ENCODE data around the gene METRNL. TPM values are rescaled to one million over a fixed set of nuclear protein-coding genes. Genes with fewer than 3 reads are reported as not detected.
"Not testable (repeated sequence)": the region's sequence is repeated elsewhere in the genome, so short reads cannot be mapped to it uniquely, and the experiment has no call there.

The METRNL gene, protein sequence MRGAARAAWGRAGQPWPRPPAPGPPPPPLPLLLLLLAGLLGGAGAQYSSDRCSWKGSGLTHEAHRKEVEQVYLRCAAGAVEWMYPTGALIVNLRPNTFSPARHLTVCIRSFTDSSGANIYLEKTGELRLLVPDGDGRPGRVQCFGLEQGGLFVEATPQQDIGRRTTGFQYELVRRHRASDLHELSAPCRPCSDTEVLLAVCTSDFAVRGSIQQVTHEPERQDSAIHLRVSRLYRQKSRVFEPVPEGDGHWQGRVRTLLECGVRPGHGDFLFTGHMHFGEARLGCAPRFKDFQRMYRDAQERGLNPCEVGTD
- total RNA-seq = 152 TPM

GRCh38 chr17:83079352-83079747 lies at the start of gene METRNL:
Gene METRNL (plus strand): TSS chr17:83079609. CDS start chr17:83079816, 207 bp downstream.
- ATAC-seq = peak; percentile 43

- ATAC-seq = peak; percentile 10
These were observed 49.0 kb upstream of the METRNL start for GRCh38 chr17:83030432-83030831.

DNA sequence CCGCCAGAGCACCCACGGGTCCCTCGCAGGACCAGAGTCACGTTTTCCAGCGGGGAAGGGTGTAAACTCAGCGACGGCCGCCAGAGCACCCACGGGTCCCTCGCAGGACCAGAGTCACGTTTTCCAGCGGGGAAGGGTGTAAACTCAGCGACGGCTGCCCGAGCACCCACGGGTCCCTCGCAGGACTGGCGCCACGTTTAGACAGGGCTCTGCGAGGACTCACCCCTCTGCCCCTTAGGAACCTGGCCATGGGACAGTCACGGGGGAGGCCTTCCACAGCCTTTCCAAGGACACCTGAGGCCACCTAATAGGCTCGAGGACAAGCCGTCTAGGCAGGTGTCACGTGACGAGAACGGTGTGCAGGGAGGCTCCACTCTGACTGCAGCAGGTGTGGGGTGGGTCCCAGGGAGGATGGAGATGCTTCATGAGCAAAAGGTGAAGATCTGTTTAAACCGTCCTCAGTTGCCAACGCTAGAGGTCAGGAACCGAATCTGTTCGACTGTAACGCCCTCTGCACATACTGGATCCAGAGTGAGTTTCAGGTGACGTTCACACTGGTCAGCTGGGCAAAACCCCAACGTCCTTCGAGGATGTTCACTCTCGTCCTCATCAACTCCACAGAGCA lies 48.0 kb upstream of the METRNL start:
- ATAC-seq = no peak

- ATAC-seq = peak; percentile 39
These were observed 47.4 kb upstream of the METRNL start for GRCh38 chr17:83031946-83032451.

- ATAC-seq = no peak
These were observed 46.6 kb upstream of the METRNL start for GRCh38 chr17:83032781-83033180.

DNA sequence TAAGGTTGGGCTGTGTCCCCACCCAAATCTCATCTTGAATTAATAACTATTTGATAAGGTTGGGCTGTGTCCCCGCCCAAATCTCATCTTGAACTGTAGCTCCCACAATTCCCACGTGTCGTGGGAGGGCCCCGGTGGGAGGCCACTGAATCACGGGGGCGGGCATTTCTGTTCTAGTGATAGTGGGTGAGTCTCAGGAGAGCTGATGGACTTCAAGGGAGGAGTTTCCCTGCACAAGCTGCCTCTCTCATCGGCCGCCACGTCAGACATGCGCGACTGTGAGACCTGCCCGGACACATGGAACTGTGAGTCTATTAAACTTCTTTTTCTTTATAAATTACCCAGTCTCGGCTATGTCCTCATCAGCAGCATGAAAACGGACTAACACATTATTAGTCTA lies 44.9 kb upstream of the METRNL start:
- no peak for ATAC-seq

GRCh38 chr17:83035722-83036121 lies 43.7 kb upstream of the METRNL start:
- ATAC-seq = no peak

- ATAC-seq = no peak
These were observed 43.2 kb upstream of the METRNL start for GRCh38 chr17:83036193-83036592.

GRCh38 chr17:83036666-83037065 lies 42.7 kb upstream of the METRNL start:
- no peak for ATAC-seq

DNA sequence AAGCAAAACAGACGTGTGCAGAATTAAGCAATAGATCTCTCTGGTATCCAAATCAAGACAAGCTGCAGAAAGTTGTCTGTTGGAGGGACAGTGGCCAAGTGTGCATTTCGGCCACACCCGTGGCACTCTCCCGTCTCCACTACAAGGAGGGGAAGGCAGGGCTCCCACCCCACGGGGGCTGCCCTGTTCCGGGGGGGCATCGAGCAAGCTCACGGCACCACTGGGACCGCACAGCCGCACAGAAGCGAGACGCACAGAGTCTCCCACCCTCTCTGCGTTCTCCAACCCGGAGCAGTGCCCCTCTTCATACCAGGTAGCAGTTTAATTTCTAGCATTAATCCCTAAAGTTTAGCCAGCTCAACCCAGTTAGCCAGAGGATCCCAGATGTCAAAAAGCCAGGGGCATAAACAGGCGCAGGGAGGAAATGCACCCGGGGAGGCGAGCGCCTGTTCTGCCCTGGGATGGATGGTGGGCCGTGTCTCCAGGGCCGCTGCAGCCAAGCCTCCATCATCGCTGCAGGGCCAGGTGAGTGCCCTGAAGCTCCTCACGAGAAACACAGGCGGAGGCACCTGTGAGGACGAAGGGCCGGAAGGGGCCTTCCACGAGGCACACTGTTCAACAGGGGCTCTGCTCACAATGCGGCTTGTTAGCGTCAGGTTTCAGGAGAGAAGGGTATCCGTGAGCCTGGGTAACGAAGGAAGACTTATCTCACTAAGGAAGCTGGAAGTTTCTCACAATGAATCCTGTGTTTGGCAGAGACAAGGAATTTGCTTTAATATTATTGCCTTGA lies 42.1 kb upstream of the METRNL start:
- no peak for ATAC-seq

DNA sequence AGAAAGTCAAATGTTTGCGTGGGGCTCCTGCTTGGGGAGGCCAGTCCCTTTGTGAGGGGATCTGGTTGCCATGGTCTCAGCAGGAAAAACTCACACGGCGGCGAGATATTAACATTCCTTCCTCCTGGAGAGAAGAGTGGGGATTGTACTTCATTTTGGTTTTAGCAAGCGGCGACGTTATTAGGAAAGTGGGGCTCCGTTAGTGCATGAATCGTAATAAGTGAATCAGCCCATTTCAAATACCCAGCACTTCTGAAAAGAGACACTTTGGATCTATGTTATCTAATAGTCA lies 41.6 kb upstream of the METRNL start:
- ATAC-seq = no peak

- not testable (repeated sequence) for ATAC-seq
These were observed 40.4 kb upstream of the METRNL start for GRCh38 chr17:83038983-83039382.

DNA sequence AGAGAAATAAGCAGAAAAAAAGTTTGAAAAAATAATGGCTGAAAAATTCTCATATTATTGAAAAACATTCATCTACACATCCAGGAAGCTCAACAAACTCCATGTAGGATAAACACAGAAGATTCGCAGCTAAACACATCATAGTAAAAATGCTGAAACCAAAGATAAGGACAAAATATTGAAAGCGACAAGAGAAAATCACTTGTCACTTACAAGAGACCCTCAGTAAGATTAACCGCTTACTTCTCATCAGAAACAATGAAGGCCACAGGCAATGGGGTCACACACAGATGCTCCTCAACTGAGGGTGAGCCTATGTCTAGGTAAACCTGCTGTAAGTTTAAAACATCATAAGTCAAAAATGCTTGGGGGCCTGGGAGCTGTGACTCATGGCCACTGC lies 38.1 kb upstream of the METRNL start:
- ATAC-seq = no peak

GRCh38 chr17:83042522-83043158 lies 36.8 kb upstream of the METRNL start:
- no peak for ATAC-seq

- not testable (repeated sequence) for ATAC-seq
These were observed 34.9 kb upstream of the METRNL start for GRCh38 chr17:83044479-83044878.

DNA sequence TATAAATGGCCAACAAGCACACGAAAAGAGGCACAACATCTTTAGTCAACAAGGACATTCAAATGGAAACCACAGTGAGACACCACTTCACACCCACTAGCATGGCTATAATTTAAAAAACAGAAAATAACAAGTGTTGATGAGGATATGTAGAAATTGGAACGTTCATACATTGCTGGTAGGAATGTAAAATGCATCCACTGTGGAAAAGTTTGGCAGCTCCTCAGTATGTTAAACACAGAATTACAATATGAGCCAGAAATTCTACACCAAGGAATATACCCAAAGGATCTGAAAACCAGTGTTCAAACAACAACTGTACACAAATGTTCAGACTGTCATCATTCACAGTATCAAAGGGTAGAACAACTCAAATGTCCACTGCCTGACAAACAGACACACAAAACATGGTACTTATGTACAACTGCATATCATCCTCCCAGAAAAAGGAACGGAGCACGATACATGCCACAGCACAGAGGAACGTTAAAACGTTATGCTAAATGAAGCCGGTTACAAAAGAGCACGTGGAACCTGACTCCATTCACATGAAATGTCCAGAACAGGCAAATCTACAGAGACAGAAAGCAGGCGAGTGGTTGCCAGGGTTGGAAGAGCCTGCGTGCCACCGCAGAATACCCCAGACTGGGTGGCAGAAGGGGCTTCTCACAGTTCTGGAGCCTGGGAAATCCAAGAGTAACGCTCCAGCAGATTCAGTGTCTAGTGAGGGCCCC lies 32.8 kb upstream of the METRNL start:
- ATAC-seq = no peak

- no peak for ATAC-seq
These were observed 32.3 kb upstream of the METRNL start for GRCh38 chr17:83047182-83047478.

DNA sequence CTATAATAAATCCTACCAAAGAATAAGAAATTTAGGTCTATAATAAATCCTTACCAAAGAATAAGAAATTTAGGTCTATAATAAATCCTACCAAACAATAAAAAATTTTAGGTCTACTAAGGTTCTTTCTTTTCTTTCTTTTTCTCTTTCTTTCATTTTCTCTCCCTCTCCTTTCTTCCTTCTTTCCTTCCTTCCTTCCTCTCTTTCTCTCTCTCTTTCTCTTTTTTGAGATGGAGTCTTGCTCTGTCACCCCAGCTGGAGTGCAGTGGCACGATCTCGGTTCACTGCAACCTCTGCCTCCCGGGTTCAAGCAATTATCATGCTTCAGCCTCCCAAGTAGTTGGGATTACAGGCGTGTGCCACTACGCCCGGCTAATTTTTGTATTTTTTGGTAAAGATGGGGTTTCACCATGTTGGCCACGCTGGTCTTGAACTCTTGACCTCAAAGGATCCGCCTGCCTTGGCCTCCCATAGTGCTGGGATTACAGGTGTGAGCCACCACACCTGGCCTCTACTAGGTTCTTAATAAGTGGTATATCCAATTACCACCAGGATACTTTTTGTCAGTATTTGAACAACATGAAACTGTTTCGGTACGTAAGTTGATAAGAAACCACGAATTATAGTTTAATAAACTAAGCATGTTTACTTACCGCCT lies 31.5 kb upstream of the METRNL start:
- ATAC-seq = not testable (repeated sequence)

GRCh38 chr17:83050651-83051395 lies 28.6 kb upstream of the METRNL start:
- ATAC-seq = peak; percentile 66

- ATAC-seq = peak; percentile 96
These were observed 27.8 kb upstream of the METRNL start for GRCh38 chr17:83051396-83052240.
